HG03066 (cell line): ENCODE measurements around the gene TBC1D22A.

ENCODE experiments used
- ATAC-seq: cut with Tn5 transposase; IDR thresholded peaks from one replicate; pipeline ENCODE4 v1.9.1; 2021; ENCODE audit warnings: low read depth; ENCODE audit not compliant: unreplicated experiment

Gene TBC1D22A

GRCh38 chr22:47152236-47152635, 389.8 kb downstream of the TBC1D22A start:
- ATAC-seq: no peak

- ATAC-seq: no peak
Measured at GRCh38 chr22:47152938-47153337, 390.5 kb downstream of the TBC1D22A start.

- no peak for ATAC-seq
Measured at GRCh38 chr22:47153854-47154525, 391.5 kb downstream of the TBC1D22A start.

GRCh38 chr22:47154621-47155081, 392.2 kb downstream of the TBC1D22A start:
- no peak for ATAC-seq

- no peak for ATAC-seq
Measured at GRCh38 chr22:47155131-47155885, 392.9 kb downstream of the TBC1D22A start.

GRCh38 chr22:47155912-47156311, 393.5 kb downstream of the TBC1D22A start:
- no peak for ATAC-seq

GRCh38 chr22:47156352-47157092, 394.1 kb downstream of the TBC1D22A start:
- ATAC-seq: no peak

GRCh38 chr22:47157093-47157420, 394.6 kb downstream of the TBC1D22A start:
- ATAC-seq: no peak

GRCh38 chr22:47157486-47158270, 395.2 kb downstream of the TBC1D22A start:
- no peak for ATAC-seq

GRCh38 chr22:47158457-47158856, 396.0 kb downstream of the TBC1D22A start:
- ATAC-seq: no peak

GRCh38 chr22:47159592-47159991, 397.1 kb downstream of the TBC1D22A start:
- no peak for ATAC-seq

- no peak for ATAC-seq
Measured at GRCh38 chr22:47160141-47160541, 397.7 kb downstream of the TBC1D22A start.

- ATAC-seq: no peak
Measured at GRCh38 chr22:47160781-47161520, 398.5 kb downstream of the TBC1D22A start.

- ATAC-seq: no peak
Measured at GRCh38 chr22:47161631-47162030, 399.2 kb downstream of the TBC1D22A start.

- no peak for ATAC-seq
Measured at GRCh38 chr22:47162865-47163264, 400.4 kb downstream of the TBC1D22A start.

GRCh38 chr22:47163481-47163855, 401.0 kb downstream of the TBC1D22A start:
- no peak for ATAC-seq

- ATAC-seq: no peak
Measured at GRCh38 chr22:47163856-47164513, 401.5 kb downstream of the TBC1D22A start.

- ATAC-seq: no peak
Measured at GRCh38 chr22:47164514-47165337, 402.3 kb downstream of the TBC1D22A start.
